ENCODE measurements around the gene ZNF235.
"Not testable (repeated sequence)": the region's sequence is repeated elsewhere in the genome, so short reads cannot be mapped to it uniquely, and the experiment has no call there.

ZNF235 gene

GRCh38 chr19:44254496-44254895 is 50.3 kb downstream of the ZNF235 start:
- DNase-seq, result no peak

GRCh38 chr19:44253392-44253791 is 51.4 kb downstream of the ZNF235 start:
- DNase-seq, result not testable (repeated sequence)

GRCh38 chr19:44252332-44252731 is 52.5 kb downstream of the ZNF235 start:
- DNase-seq, result not testable (repeated sequence)

- no peak for DNase-seq
These were observed 68.4 kb downstream of the ZNF235 start for GRCh38 chr19:44236384-44236783.

Data from NCI-H526 (cell line).